ENCODE measurements around the gene KCNMB3.

KCNMB3 gene

DNA sequence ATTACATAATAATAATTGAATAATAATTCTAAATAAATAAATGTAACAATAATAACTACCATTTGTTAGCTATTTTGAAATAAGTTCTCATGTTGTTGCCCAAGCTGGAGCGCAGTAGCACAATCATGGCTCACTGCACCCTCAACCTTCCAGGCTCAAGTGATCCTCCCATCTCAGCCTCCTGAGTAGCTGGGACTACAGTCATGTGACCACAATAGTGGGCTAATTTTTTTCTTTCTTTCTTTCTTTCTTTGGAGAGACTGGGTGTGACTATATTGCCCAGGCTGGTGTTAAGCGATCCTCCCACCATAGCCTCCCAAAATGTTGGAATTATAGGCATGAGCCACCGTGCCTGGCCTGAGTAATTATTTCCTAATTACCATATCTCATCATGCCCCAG is 30.9 kb upstream of the KCNMB3 start:
- H3K9me3 ChIP-seq (ENCODE audit: control insufficient read depth, insufficient read depth, low read depth, low read length) = no peaks in the 10 kb centered on the region
- CTCF ChIA-PET = no interaction called here
- H3K27ac ChIP-seq (ENCODE audit: extremely low read depth, low read depth, low read length) = no peak overlapping the region
- no peak for TF ChIP-seq ZNF560 (tag by site-specific recombination; IDR thresholded peaks at IDR 0.05; ENCODE audit: borderline replicate concordance)
- no peak for TF ChIP-seq ZNF596 (tag by site-specific recombination; IDR thresholded peaks at IDR 0.05)
- no peak for TF ChIP-seq ZNF785 (tag by site-specific recombination; IDR thresholded peaks at IDR 0.05)
- TF ChIP-seq, protein P1, sequence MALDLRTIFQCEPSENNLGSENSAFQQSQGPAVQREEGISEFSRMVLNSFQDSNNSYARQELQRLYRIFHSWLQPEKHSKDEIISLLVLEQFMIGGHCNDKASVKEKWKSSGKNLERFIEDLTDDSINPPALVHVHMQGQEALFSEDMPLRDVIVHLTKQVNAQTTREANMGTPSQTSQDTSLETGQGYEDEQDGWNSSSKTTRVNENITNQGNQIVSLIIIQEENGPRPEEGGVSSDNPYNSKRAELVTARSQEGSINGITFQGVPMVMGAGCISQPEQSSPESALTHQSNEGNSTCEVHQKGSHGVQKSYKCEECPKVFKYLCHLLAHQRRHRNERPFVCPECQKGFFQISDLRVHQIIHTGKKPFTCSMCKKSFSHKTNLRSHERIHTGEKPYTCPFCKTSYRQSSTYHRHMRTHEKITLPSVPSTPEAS (tag by site-specific recombination; IDR thresholded peaks at IDR 0.05) = no peak
- no peak for TF ChIP-seq ZNF239 (tag by site-specific recombination; IDR thresholded peaks at IDR 0.05)
- TF ChIP-seq REPIN1 (tag by site-specific recombination; IDR thresholded peaks at IDR 0.05; ENCODE audit: low read depth) = no peak
- H3K4me1 ChIP-seq (ENCODE audit: control insufficient read depth, insufficient read depth, low read length) = no peaks in the 10 kb centered on the region
- H3K36me3 ChIP-seq (ENCODE audit: control insufficient read depth in 2 of 2, insufficient read depth in 1 of 2, low read length in 2 of 2) = no peaks in the 10 kb centered on the region
- no peak overlapping the region for H3K4me3 ChIP-seq (ENCODE audit: low read depth, low read length)
- POLR2A ChIA-PET = no interaction called here

DNA sequence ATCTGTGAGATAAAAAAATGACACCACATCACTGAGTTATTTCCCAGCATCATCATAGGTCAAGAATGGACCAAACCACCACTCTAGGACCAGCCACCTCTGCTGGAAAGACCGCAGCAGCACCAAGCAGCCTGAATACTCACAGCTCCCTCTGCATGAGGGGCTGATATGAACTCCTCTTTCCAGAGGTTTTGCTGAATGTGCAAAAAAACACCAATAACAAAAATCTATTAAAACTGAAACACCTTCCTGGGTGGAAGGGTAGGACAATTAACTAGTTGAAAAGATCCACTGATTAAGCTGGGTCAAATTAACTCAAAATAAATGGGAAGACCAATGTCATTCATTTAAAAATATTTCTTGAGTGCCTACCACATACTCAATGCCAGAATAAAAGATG is 28.9 kb upstream of the KCNMB3 start:
- CTCF ChIA-PET = no interaction called here
- Histone ChIP-seq H3K9me3 (ENCODE audit: control insufficient read depth, insufficient read depth, low read depth, low read length) (no peaks in the 10 kb centered on the region), H3K27ac (ENCODE audit: extremely low read depth, low read depth, low read length) (no peak overlapping the region), H3K4me1 (ENCODE audit: control insufficient read depth, insufficient read depth, low read length) (no peaks in the 10 kb centered on the region), H3K4me3 (ENCODE audit: low read depth, low read length) (no peak overlapping the region), H3K36me3 (ENCODE audit: control insufficient read depth in 2 of 2, insufficient read depth in 1 of 2, low read length in 2 of 2) (no peaks in the 10 kb centered on the region)
- TF ChIP-seq HOXC10 (CRISPR knock-in tag; IDR thresholded peaks at IDR 0.05) (no peak), ZNF658 (tag by site-specific recombination; IDR thresholded peaks at IDR 0.05) (no peak), IKZF3 (tag by site-specific recombination; IDR thresholded peaks at IDR 0.05) (no peak), ZNF221 (tag by site-specific recombination; IDR thresholded peaks at IDR 0.05; ENCODE audit: borderline replicate concordance) (no peak), ZNF660 (tag by site-specific recombination; IDR thresholded peaks at IDR 0.05) (no peak), ZFP41 (tag by site-specific recombination; IDR thresholded peaks at IDR 0.05; ENCODE audit: borderline replicate concordance) (no peak), ZNF19 (tag by site-specific recombination; IDR thresholded peaks at IDR 0.05; ENCODE audit: low read depth) (no peak), ZNF510 (tag by site-specific recombination; IDR thresholded peaks at IDR 0.05; ENCODE audit: insufficient replicate concordance) (no peak), ZNF621 (tag by site-specific recombination; IDR thresholded peaks at IDR 0.05) (no peak), ZNF214 (tag by site-specific recombination; IDR thresholded peaks at IDR 0.05; ENCODE audit: borderline replicate concordance) (no peak), ZNF473 (tag by site-specific recombination; IDR thresholded peaks at IDR 0.05) (no peak), SETDB1 (IDR thresholded peaks at IDR 0.05; ENCODE audit: insufficient read length, low read length) (no peak)
- TF ChIP-seq, protein P2, sequence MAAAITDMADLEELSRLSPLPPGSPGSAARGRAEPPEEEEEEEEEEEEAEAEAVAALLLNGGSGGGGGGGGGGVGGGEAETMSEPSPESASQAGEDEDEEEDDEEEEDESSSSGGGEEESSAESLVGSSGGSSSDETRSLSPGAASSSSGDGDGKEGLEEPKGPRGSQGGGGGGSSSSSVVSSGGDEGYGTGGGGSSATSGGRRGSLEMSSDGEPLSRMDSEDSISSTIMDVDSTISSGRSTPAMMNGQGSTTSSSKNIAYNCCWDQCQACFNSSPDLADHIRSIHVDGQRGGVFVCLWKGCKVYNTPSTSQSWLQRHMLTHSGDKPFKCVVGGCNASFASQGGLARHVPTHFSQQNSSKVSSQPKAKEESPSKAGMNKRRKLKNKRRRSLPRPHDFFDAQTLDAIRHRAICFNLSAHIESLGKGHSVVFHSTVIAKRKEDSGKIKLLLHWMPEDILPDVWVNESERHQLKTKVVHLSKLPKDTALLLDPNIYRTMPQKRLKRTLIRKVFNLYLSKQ (tag by site-specific recombination; IDR thresholded peaks at IDR 0.05; ENCODE audit: borderline replicate concordance) = no peak
- TF ChIP-seq, protein P3, sequence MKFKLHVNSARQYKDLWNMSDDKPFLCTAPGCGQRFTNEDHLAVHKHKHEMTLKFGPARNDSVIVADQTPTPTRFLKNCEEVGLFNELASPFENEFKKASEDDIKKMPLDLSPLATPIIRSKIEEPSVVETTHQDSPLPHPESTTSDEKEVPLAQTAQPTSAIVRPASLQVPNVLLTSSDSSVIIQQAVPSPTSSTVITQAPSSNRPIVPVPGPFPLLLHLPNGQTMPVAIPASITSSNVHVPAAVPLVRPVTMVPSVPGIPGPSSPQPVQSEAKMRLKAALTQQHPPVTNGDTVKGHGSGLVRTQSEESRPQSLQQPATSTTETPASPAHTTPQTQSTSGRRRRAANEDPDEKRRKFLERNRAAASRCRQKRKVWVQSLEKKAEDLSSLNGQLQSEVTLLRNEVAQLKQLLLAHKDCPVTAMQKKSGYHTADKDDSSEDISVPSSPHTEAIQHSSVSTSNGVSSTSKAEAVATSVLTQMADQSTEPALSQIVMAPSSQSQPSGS (tag by site-specific recombination; IDR thresholded peaks at IDR 0.05; ENCODE audit: low read depth) = no peak
- TF ChIP-seq, protein P4, sequence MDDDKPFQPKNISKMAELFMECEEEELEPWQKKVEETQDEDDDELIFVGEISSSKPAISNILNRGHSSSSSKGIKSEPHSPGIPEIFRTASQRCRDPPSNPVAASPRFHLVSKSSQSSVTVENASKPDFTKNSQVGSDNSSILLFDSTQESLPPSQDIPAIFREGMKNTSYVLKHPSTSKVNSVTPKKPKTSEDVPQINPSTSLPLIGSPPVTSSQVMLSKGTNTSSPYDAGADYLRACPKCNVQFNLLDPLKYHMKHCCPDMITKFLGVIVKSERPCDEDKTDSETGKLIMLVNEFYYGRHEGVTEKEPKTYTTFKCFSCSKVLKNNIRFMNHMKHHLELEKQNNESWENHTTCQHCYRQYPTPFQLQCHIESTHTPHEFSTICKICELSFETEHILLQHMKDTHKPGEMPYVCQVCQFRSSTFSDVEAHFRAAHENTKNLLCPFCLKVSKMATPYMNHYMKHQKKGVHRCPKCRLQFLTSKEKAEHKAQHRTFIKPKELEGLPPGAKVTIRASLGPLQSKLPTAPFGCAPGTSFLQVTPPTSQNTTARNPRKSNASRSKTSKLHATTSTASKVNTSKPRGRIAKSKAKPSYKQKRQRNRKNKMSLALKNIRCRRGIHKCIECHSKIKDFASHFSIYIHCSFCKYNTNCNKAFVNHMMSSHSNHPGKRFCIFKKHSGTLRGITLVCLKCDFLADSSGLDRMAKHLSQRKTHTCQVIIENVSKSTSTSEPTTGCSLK (tag by site-specific recombination; IDR thresholded peaks at IDR 0.05) = no peak
- TF ChIP-seq, protein P5, sequence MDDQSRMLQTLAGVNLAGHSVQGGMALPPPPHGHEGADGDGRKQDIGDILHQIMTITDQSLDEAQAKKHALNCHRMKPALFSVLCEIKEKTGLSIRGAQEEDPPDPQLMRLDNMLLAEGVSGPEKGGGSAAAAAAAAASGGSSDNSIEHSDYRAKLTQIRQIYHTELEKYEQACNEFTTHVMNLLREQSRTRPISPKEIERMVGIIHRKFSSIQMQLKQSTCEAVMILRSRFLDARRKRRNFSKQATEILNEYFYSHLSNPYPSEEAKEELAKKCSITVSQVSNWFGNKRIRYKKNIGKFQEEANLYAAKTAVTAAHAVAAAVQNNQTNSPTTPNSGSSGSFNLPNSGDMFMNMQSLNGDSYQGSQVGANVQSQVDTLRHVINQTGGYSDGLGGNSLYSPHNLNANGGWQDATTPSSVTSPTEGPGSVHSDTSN (CRISPR knock-in tag; IDR thresholded peaks at IDR 0.05) = no peak
- TF ChIP-seq, protein P6, sequence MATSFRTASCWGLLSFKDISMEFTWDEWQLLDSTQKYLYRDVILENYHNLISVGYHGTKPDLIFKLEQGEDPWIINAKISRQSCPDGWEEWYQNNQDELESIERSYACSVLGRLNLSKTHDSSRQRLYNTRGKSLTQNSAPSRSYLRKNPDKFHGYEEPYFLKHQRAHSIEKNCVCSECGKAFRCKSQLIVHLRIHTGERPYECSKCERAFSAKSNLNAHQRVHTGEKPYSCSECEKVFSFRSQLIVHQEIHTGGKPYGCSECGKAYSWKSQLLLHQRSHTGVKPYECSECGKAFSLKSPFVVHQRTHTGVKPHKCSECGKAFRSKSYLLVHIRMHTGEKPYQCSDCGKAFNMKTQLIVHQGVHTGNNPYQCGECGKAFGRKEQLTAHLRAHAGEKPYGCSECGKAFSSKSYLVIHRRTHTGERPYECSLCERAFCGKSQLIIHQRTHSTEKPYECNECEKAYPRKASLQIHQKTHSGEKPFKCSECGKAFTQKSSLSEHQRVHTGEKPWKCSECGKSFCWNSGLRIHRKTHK (tag by site-specific recombination; IDR thresholded peaks at IDR 0.05) = no peak
- POLR2A ChIA-PET = no interaction called here
